Measurements from ENCODE around the gene RAD51B. TPM values are rescaled to one million over a fixed set of nuclear protein-coding genes. Genes with fewer than 3 reads are reported as not detected.

Gene RAD51B
- total RNA-seq, 2 experiments from 2014 or later = 43.6 to 50.7 TPM

DNA sequence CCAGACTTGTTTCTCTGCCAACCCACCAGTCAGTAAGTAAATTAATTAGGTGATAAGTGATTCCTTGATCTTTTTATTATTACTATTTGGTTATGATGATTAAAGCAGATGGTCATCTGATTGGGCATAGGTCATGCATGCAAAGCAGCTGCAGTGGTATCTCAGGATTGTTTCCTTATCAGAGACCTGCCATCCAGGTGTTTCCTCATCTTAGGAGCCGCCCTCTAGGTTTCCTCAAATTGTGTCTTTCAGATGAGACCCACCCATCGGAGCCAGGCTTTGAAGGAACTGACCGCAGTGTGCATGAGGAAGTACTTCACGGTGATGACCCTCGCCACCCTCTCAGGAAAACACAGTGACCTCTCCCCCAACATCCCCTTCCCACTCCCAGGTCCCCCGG is 910.0 kb downstream of the RAD51B start:
- no peak overlapping the region for H3K4me3 Mint-ChIP-seq
- no peaks in the 10 kb centered on the region for H3K9me3 Mint-ChIP-seq
- POLR2A ChIA-PET = no interaction called here
- H3K36me3 Mint-ChIP-seq = no peaks in the 10 kb centered on the region
- ATAC-seq (ENCODE audit: low read depth) (no peak), DNase-seq (no peak)
- peaks cover 2% of the 10 kb centered on the region for H3K27me3 Mint-ChIP-seq
- peaks cover 18% of the 10 kb centered on the region for H3K4me1 Mint-ChIP-seq
- H3K27ac Mint-ChIP-seq = no peak overlapping the region

DNA sequence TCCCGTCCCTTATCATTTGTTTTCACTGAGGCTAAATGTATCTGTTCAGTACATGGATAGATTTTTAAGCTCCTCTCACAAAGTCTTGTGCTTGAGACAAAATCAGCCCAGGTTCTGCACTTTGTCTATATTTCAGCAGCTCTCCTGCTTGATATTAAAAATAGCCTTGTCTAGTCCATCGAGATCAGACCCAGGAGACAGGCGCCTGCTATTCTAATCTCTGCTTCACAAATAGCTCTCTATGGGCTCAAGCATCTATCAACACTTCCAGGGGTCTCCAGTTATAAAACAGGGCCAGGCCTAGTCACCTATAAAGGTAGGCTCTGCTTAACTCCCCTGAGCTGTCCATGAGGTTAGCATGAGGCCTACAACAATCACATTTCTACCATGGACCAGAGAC is 910.8 kb downstream of the RAD51B start:
- H3K9me3 Mint-ChIP-seq = no peaks in the 10 kb centered on the region
- POLR2A ChIA-PET = no interaction called here
- no peaks in the 10 kb centered on the region for H3K36me3 Mint-ChIP-seq
- DNase-seq (no peak), ATAC-seq (ENCODE audit: low read depth) (no peak)
- no peak overlapping the region for H3K4me3 Mint-ChIP-seq
- peaks cover 2% of the 10 kb centered on the region for H3K27me3 Mint-ChIP-seq
- H3K4me1 Mint-ChIP-seq = peaks cover 24% of the 10 kb centered on the region
- H3K27ac Mint-ChIP-seq = no peak overlapping the region

DNA sequence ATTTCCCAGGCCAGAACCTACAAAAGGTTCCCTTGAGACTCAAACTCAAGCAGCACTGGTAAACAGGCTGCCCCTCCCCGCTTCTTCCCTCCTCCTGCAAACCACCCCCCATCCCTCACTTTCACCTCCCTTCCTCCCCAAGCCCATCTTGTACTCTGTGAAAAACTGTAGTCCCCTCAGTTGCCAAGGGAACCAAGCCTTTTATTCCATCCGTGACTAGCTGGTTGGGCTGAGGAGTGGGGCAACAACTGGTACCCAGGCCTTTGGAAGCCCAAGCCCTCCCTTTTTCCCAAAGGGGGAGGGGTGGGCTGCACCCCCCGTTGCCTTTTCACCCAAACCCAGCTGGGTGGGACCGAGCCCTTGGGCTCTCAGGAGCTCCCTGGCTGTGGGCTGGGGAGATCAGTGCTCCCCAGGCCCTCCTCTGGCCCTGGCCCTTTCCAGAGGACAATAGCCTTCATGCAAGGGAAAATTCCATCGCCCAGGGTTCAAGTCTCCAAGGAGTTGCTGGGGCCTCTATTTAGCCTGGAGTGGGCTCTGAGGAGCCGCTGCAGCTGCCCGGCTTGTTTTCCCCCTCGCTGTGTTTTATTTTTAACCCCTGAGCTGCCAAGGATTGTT is 911.3 kb downstream of the RAD51B start:
- peaks cover 2% of the 10 kb centered on the region for H3K27me3 Mint-ChIP-seq
- H3K27ac Mint-ChIP-seq = no peak overlapping the region
- no peaks in the 10 kb centered on the region for H3K36me3 Mint-ChIP-seq
- no peak for ATAC-seq (ENCODE audit: low read depth)
- H3K9me3 Mint-ChIP-seq = no peaks in the 10 kb centered on the region
- DNase-seq = no peak
- no peak overlapping the region for H3K4me3 Mint-ChIP-seq
- POLR2A ChIA-PET = no interaction called here
- H3K4me1 Mint-ChIP-seq = peaks cover 25% of the 10 kb centered on the region

DNA sequence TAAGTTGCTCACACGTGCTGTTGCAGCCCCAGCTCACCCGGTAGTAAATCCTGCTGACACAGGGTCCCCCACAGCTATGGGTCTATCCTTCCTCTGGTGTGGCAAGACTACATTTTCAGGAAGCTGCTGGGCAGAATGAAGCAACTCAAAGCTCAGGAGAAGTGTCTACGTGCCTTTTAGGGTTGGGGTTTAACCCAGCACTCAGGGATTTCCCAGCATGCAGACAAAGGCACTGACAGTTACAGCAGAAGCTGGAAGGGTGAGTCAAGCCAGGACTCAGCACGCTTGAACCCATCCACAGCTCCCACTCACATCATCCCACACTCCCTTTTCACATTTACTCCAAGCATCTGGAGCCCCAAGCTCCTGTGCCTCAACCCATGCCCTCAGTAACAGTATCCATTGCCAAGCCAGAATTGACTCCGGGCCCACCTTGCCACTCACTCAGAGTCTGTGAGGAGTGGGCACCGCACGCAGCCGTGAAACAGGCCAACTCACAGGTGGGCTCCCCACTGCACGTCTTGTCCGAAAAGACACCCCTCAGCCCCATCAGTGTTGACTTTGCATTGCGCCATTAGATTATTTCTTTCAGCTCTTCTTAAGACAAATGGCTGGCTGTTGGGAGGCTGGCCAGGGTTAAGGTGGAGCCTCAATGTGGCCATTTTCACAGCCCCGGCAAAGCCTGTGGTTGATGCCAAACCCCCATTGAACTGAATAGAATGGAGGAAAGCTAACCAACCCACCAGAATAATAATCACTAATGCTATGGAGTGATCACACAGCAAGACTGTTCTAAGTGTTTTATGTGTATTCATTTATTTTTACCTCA is 913.7 kb downstream of the RAD51B start:
- Mint-ChIP-seq H3K27me3 (peaks cover 2% of the 10 kb centered on the region), H3K36me3 (no peaks in the 10 kb centered on the region), H3K9me3 (no peaks in the 10 kb centered on the region), H3K4me1 (peaks cover 29% of the 10 kb centered on the region), H3K4me3 (peak overlapping the region; percentile 53), H3K27ac (peak overlapping the region; percentile 82)
- POLR2A ChIA-PET = interaction anchor here (1.2 to 4.0 kb wide), 5 partner anchors 47 to 82 kb away, joined by 4 to 26 read pairs (median 8); no protein-coding TSS in a partner anchor
- DNase-seq = no peak
- no peak for ATAC-seq (ENCODE audit: low read depth)

DNA sequence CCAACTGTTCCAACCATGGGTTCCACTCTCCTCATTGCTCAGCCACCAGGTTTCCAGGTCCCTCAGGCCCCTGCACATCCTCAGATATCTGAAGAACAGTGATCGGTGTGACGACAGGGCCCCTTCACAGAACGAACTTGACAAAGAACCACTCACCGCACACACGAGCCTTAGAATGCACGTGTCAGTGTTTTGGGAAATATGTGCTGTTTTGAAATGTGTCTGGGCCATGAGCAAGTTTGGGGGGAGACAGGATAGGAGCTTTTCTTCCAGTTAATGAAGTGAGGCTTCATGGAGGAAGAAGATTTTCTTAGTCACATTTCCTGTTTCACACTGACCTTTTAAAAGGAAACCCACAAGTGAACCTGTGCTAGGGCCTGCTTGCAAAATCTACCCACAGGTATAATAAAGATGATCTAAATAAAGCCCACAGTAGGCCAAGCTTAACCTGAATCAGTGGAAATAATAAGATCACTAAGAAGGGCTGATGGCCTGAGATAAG is 914.7 kb downstream of the RAD51B start:
- Mint-ChIP-seq H3K4me3 (peak overlapping the region; percentile 27), H3K4me1 (peaks cover 32% of the 10 kb centered on the region)
- POLR2A ChIA-PET = interaction anchor here (1.2 to 4.0 kb wide), 8 partner anchors 46 to 81 kb away, joined by 3 to 26 read pairs (median 6); partner anchors contain the start of gene ZFP36L1

DNA sequence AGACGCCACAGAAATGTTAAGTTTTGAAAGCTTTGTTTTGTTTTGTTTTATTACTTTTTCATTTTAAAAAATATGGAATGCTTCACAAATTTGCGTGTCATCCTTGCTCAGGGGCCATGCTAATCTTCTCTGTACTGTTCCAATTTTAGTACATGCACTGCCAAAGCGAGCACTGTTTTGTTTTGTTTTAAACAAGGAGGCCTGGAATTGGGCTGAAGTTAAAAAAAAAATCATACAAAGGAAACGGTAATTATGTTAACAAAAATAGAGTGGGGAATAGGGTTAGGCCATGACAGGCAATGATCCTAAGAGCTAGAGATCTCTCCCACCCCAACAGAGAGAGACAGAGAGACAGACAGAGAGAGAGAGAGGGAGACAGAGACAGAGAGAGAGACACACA is 916.3 kb downstream of the RAD51B start:
- Mint-ChIP-seq H3K36me3 (no peaks in the 10 kb centered on the region), H3K27ac (peak overlapping the region; percentile 35), H3K4me1 (peaks cover 32% of the 10 kb centered on the region), H3K27me3 (peaks cover 2% of the 10 kb centered on the region), H3K9me3 (peaks cover 5% of the 10 kb centered on the region), H3K4me3 (no peak overlapping the region)
- DNase-seq = no peak
- ATAC-seq (ENCODE audit: low read depth) = no peak
- POLR2A ChIA-PET = interaction anchor here (1.8 to 4.0 kb wide), 3 partner anchors 44 to 53 kb away, joined by 5 to 26 read pairs (median 8); no protein-coding TSS in a partner anchor

More for the DNA sequence above, 914.7 kb downstream of the RAD51B start:
- Mint-ChIP-seq H3K27ac (peak overlapping the region; percentile 73), H3K27me3 (peaks cover 2% of the 10 kb centered on the region), H3K36me3 (no peaks in the 10 kb centered on the region), H3K9me3 (no peaks in the 10 kb centered on the region)
- ATAC-seq (ENCODE audit: low read depth) (peak; percentile 74), DNase-seq (peak; percentile 47)

DNA sequence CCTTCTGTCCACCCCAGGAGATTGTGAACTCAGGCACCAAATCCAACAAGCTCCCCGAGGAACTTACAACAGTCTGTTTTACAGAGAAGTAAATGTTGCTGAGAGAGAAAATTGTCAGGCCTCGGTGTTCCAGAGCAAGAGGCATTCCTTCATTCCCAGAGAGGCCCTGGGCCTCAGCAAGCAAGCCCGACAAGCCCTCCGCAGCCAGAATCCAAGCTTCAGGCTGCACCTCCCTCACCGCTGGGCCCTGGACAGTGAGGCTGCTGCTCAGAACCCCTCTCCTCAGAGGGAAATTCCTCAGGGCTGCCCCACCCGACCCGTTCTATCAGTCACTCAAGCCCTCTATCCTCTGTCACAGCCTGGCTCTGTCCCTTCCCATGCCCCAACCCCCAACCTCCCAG is 916.9 kb downstream of the RAD51B start:
- peaks cover 32% of the 10 kb centered on the region for H3K4me1 Mint-ChIP-seq
- peaks cover 10% of the 10 kb centered on the region for H3K9me3 Mint-ChIP-seq
- POLR2A ChIA-PET = no interaction called here
- no peaks in the 10 kb centered on the region for H3K36me3 Mint-ChIP-seq
- ATAC-seq (ENCODE audit: low read depth) = no peak
- no peak overlapping the region for H3K4me3 Mint-ChIP-seq
- DNase-seq = no peak
- peak overlapping the region; percentile 35 for H3K27ac Mint-ChIP-seq
- peaks cover 2% of the 10 kb centered on the region for H3K27me3 Mint-ChIP-seq

DNA sequence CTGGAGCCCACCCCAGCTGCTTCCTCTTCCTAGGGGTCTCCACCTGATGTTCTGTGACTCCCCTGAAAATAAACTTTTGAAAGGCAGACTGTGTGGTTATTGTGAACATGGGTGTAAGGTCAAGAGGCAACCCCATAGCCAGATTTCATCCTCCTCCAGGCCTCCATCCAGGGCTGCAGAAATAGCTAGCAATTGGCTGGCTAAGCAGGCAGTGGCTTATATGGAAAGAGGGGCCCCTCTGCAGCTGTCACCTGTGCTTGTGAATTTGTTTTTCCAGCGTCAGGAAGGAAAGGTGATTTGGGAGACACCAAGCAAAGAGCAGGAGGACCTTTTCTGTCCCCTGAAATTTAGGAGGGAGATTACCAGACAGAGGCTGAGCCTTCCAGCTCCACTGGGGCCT is 917.5 kb downstream of the RAD51B start:
- H3K27ac Mint-ChIP-seq = no peak overlapping the region
- DNase-seq (no peak), ATAC-seq (ENCODE audit: low read depth) (no peak)
- no peaks in the 10 kb centered on the region for H3K36me3 Mint-ChIP-seq
- POLR2A ChIA-PET = interaction anchor here (0.5 kb wide), 1 partner anchor 49 kb away, joined by 6 read pairs; no protein-coding TSS in a partner anchor
- peaks cover 32% of the 10 kb centered on the region for H3K4me1 Mint-ChIP-seq
- H3K4me3 Mint-ChIP-seq = no peak overlapping the region
- H3K27me3 Mint-ChIP-seq = peaks cover 2% of the 10 kb centered on the region
- peaks cover 10% of the 10 kb centered on the region for H3K9me3 Mint-ChIP-seq

DNA sequence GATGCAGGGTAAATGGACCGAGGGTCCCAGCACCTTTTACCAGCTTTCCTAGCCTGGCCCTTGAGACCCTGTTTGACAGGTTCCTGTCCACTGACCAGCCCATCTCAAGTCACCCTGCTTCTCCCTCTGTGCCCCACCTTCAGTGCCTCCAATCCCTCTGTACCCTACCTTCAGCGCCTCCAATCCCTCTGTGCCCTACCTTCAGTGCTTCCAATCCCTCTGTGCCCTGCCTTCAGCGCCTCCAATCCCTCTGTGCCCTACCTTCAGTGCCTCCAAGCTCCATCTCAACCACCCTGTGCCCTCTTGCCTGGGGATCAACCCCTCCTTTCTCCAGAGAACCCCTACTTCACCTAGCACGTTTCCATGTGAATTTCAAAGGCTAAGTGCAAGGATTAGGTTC is 919.0 kb downstream of the RAD51B start:
- Mint-ChIP-seq H3K4me3 (no peak overlapping the region), H3K36me3 (no peaks in the 10 kb centered on the region), H3K27ac (no peak overlapping the region), H3K4me1 (peaks cover 23% of the 10 kb centered on the region), H3K27me3 (peaks cover 2% of the 10 kb centered on the region), H3K9me3 (peaks cover 10% of the 10 kb centered on the region)
- ATAC-seq (ENCODE audit: low read depth) (no peak), DNase-seq (no peak)
- POLR2A ChIA-PET = no interaction called here

DNA sequence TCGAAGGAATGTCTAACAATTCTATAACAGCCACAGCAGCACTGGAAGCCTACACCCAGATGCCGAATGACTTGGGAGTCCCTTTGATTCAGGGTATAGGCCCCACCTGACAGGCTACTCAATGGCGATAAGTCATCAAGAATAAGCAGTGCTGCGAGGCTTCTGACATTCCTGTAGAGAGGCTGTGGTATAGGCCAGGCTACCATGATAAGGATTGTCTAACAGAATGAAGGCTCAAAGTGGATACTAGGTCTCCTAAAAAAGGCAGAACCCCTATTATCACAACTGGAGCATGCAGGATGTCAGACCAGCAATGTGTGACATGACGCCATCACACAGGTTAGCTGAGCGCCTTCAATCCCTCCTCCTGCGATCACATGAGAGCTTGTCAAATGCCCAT is 920.1 kb downstream of the RAD51B start:
- Mint-ChIP-seq H3K36me3 (no peaks in the 10 kb centered on the region), H3K9me3 (peaks cover 10% of the 10 kb centered on the region), H3K27ac (no peak overlapping the region), H3K4me3 (no peak overlapping the region), H3K27me3 (peaks cover 2% of the 10 kb centered on the region), H3K4me1 (peaks cover 13% of the 10 kb centered on the region)
- DNase-seq (no peak), ATAC-seq (ENCODE audit: low read depth) (no peak)
- POLR2A ChIA-PET = no interaction called here

DNA sequence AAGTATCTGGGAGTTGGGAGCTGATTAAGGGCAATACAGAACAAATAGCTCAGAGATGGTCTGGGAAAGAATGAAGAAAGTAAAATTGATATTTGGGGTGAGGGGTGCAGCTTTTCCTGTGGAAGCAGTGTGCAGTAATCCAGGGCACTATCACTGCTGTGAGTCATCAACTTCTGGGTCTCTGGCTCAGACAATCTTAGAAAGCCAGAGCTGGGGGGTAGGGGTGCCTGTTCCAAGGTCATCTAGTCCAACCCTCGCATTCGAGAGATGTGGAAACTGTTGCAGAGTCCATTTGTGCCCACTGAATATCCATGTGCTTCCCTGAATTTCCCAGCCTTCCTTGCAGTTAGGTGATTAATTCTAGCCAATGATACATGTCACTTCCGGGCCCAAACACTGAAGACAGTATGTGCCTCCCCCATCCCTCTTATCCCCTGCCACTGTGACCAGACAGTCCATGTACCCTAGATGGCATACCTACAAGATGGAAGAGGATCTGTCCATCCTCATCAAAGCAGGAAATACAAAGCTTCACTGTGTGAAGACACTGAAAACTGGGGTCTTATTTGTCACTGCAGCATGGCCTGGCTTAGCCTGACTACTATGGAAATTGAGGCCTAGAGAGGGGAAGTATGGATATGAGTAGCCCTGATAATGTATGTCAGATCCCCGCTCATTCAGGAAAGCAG is 921.4 kb downstream of the RAD51B start:
- Mint-ChIP-seq H3K4me1 (peaks cover 7% of the 10 kb centered on the region), H3K27me3 (peaks cover 2% of the 10 kb centered on the region), H3K36me3 (no peaks in the 10 kb centered on the region), H3K9me3 (peaks cover 10% of the 10 kb centered on the region), H3K27ac (no peak overlapping the region), H3K4me3 (no peak overlapping the region)
- DNase-seq = no peak
- ATAC-seq (ENCODE audit: low read depth) = no peak
- POLR2A ChIA-PET = no interaction called here

DNA sequence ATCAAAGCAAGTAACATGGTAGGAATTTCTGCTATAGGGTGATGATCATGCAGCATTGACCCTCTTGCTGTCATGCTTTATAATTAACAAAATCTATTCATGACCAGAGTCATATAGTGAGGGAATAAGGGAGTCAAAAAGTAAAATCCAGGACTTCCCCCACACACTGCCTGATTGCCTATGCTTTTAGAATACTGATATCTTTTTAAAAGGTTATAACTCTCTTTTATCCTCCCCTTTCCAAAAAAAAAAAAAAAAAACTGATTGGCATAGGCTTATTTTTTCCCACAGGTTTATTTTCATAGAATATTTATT is 921.9 kb downstream of the RAD51B start:
- no peak overlapping the region for H3K27ac Mint-ChIP-seq
- ATAC-seq (ENCODE audit: low read depth) (no peak), DNase-seq (no peak)
- POLR2A ChIA-PET = no interaction called here
- peaks cover 2% of the 10 kb centered on the region for H3K27me3 Mint-ChIP-seq
- H3K4me3 Mint-ChIP-seq = no peak overlapping the region
- H3K9me3 Mint-ChIP-seq = peaks cover 10% of the 10 kb centered on the region
- H3K36me3 Mint-ChIP-seq = no peaks in the 10 kb centered on the region
- peaks cover 3% of the 10 kb centered on the region for H3K4me1 Mint-ChIP-seq

DNA sequence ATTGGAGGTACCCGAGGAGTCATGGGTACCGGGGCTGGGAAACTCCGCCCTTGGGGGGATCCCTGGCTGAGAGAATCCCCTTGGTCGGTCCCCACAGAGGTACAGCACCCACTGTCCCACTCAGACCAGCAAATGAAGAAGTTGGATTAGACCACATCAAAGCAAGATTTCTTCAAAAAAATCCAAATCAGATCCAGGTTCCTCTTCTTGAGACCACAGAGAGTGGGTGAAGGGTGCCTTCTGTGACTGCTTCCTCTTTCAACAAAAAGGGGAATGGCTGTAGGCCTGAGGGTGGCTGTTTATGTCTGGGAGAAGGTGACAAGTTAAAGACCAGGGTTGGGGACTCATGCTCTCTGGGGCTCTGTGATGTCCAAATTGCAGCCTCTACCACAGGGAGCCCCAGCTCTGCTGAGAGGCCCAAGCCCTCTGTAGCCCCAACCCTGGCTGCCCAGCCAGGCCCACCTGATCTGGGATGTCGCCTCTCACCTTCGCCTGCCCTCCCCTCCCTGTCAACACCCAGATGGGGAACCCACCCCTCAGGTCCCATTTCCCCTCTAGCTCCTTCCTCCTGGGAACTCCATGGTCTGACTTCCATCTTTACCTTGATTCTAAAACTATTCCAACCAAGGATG is 922.4 kb downstream of the RAD51B start:
- ATAC-seq (ENCODE audit: low read depth) (no peak), DNase-seq (no peak)
- no peak overlapping the region for H3K27ac Mint-ChIP-seq
- H3K36me3 Mint-ChIP-seq = no peaks in the 10 kb centered on the region
- H3K27me3 Mint-ChIP-seq = peaks cover 2% of the 10 kb centered on the region
- POLR2A ChIA-PET = no interaction called here
- H3K4me3 Mint-ChIP-seq = no peak overlapping the region
- H3K4me1 Mint-ChIP-seq = peaks cover 3% of the 10 kb centered on the region
- peaks cover 10% of the 10 kb centered on the region for H3K9me3 Mint-ChIP-seq
